Heart left ventricle (tissue), 13 donors: Measurements from ENCODE around the gene OMP.

Source experiments
- CTCF ChIP-seq, 12 donors: fragments of 200-600 bp; sonication (generic) in 4 of 12; IDR thresholded peaks; one replicate each; pipeline versions ENCODE4 v1.5.0 to v1.8.0; 2018 to 2022; ENCODE audit warnings: antibody characterized with exemption in 12 of 12, mild to moderate bottlenecking in 5 of 12
- POLR2A ChIP-seq, 2 donors: fragments of 450-650 bp; IDR thresholded peaks; one replicate each; pipeline ENCODE4 v1.6.1; 2017; ENCODE audit warnings: antibody characterized with exemption in 2 of 2, mild to moderate bottlenecking in 2 of 2, moderate library complexity in 2 of 2
- donor health status: ischemic (EF 13 %, LVEDD 7.1; RV severe dilation, severe dysfunction).
- donor health status: DM: no; HTN: yes; CAD: no.
- donor health status: DM: no; HTN: no; CAD: no.
- donor health status: ischemic (EF 25% LVEDD 6.9; RV normal size, moderate dysfunction).
- donor health status: ischemic (EF 25% LVEDD 5.7; RV mildly dilated, moderate dysfunction).
- donor health status: ischemic (EF 35%, LVEDD 5.7; RV mildly dilated, moderate dysfunction).
- donor health status: nonischemic (EF 11% LVEDD 7.7; RV severe dilation, severe dysfunction).
- donor health status: DM: yes; HTN: yes; CAD: no.
- donor health status: PGD.
- donor health status: ischemic (EF 29% LVEDD 5.4; RV normal size, mild dysfunction).
- donor health status: nonischemic (EF 23%, LVEDD 6.1; RV moderate dilation, normal function).

- TF ChIP-seq POLR2A (IDR thresholded peaks at IDR 0.05): no peak
- TF ChIP-seq CTCF (IDR thresholded peaks at IDR 0.05): no peak
Observed at GRCh38 chr11:77107950-77108349, 5.3 kb downstream of the OMP start.
